GM18520 (cell line): Measurements from ENCODE around the gene DNAAF3.

Source experiments
- ATAC-seq: cut with Tn5 transposase; IDR thresholded peaks from one replicate; pipeline ENCODE4 v1.9.1; 2021; ENCODE audit not compliant: unreplicated experiment

DNAAF3 gene

GRCh38 chr19:55116859-55117662 lies 49.4 kb downstream of the DNAAF3 start, which contains the start of gene PPP1R12C:
Gene PPP1R12C (minus strand): TSS chr19:55117637. CDS start chr19:55117543, 94 bp downstream.
- ATAC-seq = no peak

GRCh38 chr19:55116232-55116858 lies 50.1 kb downstream of the DNAAF3 start:
- ATAC-seq = no peak

GRCh38 chr19:55115446-55116065 lies 50.9 kb downstream of the DNAAF3 start:
- ATAC-seq = no peak

GRCh38 chr19:55114566-55115145 lies 51.8 kb downstream of the DNAAF3 start:
- no peak for ATAC-seq

GRCh38 chr19:55113570-55114039 lies 52.8 kb downstream of the DNAAF3 start:
- no peak for ATAC-seq

- ATAC-seq = no peak
These were observed 53.4 kb downstream of the DNAAF3 start for GRCh38 chr19:55112777-55113569.

- ATAC-seq = no peak
These were observed 54.1 kb downstream of the DNAAF3 start for GRCh38 chr19:55112246-55112776.

GRCh38 chr19:55111238-55111831 lies 55.1 kb downstream of the DNAAF3 start:
- no peak for ATAC-seq

GRCh38 chr19:55109527-55110291 lies 56.7 kb downstream of the DNAAF3 start:
- no peak for ATAC-seq
